HepG2 (cell line): ENCODE measurements around the gene TOX2.

Experiments
- CTCF ChIP-seq: sonication (generic); formaldehyde crosslinking; IDR thresholded peaks from 2 replicates; pipeline ENCODE4 v1.5.0; 2020; ENCODE audit warnings: mild to moderate bottlenecking, missing genetic modification reagents, moderate library complexity
- HDAC6 ChIP-seq: fragments of 200-600 bp; sonication (generic); IDR thresholded peaks from 2 replicates; pipeline ENCODE4 v1.7.0; 2017; ENCODE audit warnings: mild to moderate bottlenecking, antibody characterized with exemption, low read length, low read depth
- IKZF1 ChIP-seq: fragments of 450-650 bp; IDR thresholded peaks from 2 replicates; pipeline ENCODE4 v1.7.1; 2016
- ZBTB37 ChIP-seq: sonication (generic); formaldehyde crosslinking; IDR thresholded peaks from 2 replicates; pipeline ENCODE4 v1.4.0; 2020; ENCODE audit warnings: mild to moderate bottlenecking, missing genetic modification reagents
- TF ChIP-seq, protein P1 (sequence below), 2 experiments: sonication (generic) in 1 of 2; formaldehyde crosslinking in 1 of 2; IDR thresholded peaks; 2 replicates each; pipeline versions ENCODE4 v1.5.1 to v1.6.1; 2011 to 2020; ENCODE audit warnings: borderline replicate concordance in 1 of 2, low read depth in 1 of 2, low read length in 1 of 2, mild to moderate bottlenecking in 1 of 2, missing genetic modification reagents in 1 of 2, moderate library complexity in 1 of 2

- TF ChIP-seq IKZF1 (no peak), CTCF (CRISPR knock-in tag) (no peak), ZBTB37 (CRISPR knock-in tag) (no peak), HDAC6 (no peak)
- TF ChIP-seq, protein P1, sequence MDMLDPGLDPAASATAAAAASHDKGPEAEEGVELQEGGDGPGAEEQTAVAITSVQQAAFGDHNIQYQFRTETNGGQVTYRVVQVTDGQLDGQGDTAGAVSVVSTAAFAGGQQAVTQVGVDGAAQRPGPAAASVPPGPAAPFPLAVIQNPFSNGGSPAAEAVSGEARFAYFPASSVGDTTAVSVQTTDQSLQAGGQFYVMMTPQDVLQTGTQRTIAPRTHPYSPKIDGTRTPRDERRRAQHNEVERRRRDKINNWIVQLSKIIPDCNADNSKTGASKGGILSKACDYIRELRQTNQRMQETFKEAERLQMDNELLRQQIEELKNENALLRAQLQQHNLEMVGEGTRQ (IDR thresholded peaks at IDR 0.05; ENCODE audit: low read depth, low read length), result no peak
- TF ChIP-seq, protein P1 (CRISPR knock-in tag; IDR thresholded peaks at IDR 0.05; ENCODE audit: borderline replicate concordance), result no peak
Measured at GRCh38 chr20:44093249-44093582, 178.6 kb downstream of the TOX2 start.
